HT1080 (cell line): ENCODE data around the gene ATP11C. TPM values are rescaled to one million over a fixed set of nuclear protein-coding genes. Genes with fewer than 3 reads are reported as not detected.
A peak's percentile ranks its signal among the peaks of the same experiment; 100 is the strongest.
"Not testable (repeated sequence)": the region's sequence is repeated elsewhere in the genome, so short reads cannot be mapped to it uniquely, and the experiment has no call there.

Experiments used
- DNase-seq: peaks from one replicate; pipeline ENCODE4 v3.0.0-alpha.2; 2015; ENCODE audit warnings: low read depth
- polyA plus RNA-seq, 2 experiments: library from polyadenylated mRNA; depleted of rRNA; stranded (reverse); fragments of >200 nt; gene quantifications; 2 replicates each; pipeline ENCODE4 v1.2.3, GENCODE V29; 2015
- total RNA-seq: library from RNA; depleted of rRNA; stranded (reverse); fragments of >200 nt; shearing (Covaris generic); gene quantifications from 2 replicates; pipeline ENCODE4 v1.2.3, GENCODE V29; 2014; rRNA removed

Gene ATP11C
- total RNA-seq: 20.9 and 27.0 TPM in 2 replicates
- polyA plus RNA-seq (2015; cell fraction: cytosol; rRNA removed): 26.3 and 34.7 TPM in 2 replicates
- polyA plus RNA-seq (2015; cell fraction: nucleus; rRNA removed): 38.9 and 53.5 TPM in 2 replicates

DNA sequence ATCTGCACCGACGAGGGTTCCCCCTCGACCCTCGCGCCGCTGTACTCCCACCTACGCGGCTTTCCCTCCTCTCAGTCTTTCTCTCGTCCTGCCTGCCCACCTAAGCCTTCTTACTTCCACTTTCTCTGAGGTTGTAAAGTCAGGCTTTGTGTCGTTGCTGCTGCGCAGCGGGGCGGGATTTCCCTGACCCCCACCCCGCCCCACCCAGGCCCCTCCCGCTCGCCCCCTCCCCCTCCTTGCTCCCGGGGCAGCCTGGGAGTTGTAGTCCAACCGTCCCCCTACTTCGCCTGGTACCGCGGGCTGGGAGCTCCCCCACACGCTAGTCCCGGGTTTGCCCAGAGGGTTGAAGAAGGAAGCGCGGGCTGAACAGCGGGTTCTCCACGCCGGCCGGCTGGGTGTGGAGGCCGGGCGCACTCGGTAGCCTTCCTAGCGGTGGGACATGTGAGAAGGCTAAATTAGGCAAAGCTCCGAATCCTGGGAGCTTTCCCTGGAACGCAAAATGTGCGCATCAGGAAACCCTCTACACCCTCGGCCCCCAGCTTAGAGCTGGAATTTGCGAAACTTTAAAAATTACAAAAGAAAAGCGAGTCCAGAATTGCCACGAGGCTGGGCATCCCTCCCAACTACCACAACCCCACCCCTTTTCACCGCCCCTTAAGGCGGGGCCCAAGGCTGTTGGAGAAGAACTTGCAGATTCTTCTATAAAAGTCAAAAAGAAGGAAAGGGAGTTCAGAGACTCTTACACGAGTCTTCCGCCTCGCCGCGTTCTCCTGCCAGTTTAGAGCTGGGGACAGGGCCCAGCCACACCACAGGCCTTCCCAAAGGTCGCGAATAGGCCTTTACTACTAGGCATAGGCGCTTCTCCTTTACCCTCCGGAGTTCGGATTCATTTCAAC lies at the start of gene ATP11C:
Gene ATP11C, minus strand, starts transcription at position 153 of the 896 bp plus-strand sequence. CDS start 1,011 bp downstream, outside the sequence.
- DNase-seq: peak; percentile 73

DNA sequence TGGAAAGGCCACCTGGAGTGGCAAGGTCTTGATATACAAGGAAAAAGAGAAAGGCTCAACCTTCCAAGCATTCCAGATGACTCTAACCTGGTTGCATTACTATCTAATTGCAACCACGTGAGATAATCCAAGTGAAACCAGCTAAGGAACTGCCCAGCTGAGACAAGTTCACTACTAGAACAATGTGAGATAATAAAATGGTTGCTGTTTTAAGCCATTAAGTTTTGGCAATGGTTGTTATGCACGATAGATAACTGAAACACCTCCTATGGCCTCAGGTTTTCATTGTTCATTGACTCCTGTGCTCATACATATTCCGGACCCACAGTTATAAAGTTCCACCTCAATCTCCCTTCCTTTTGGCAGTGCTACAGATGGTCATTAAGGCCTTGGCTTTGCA lies 41.6 kb upstream of the ATP11C start:
- DNase-seq: no peak

DNA sequence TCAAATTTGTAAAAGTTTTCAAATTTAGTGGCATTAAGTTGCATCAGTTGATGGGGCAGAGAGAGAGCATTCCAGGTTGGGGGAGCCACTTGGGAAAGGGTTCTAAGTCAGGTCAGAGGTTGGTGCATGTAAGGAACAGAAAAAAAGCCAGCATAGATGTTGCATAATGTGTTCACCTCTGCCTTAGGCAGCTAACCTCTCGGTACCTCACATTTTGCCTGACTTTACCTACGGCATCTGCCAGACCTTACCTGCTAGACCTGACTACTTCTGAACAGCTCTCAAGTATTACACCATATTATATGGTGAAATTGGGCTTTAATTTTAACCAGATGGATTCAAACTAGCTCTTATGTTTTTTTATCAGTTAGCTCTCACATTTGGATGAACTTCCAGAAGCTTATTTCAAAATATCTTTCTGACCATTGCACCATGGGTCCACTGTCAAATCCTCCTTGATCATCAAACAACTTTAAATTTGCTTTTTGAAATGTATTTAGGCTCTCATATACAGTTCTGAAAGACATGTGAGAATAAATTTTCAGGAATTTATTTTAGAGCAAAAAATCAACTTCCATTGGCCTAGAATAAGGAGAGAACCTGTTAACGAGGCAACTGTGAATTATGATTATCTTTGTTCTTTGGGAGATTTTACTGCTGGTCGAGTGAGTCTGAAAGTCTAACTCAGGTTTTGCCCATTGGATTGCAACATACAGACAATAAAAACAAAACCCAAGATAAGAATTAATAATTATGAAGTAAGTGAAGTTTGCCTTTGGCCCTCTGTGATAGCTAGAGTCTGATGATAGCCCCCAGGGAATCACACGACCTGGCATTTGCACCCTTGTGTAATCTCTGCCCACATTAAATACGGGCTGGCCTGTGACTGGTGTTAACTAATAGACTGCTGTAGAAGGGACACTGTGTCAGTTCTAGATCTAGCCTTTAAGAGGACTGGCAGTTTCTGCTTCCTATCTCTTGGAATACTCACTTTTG lies 40.1 kb upstream of the ATP11C start:
- DNase-seq: no peak

DNA sequence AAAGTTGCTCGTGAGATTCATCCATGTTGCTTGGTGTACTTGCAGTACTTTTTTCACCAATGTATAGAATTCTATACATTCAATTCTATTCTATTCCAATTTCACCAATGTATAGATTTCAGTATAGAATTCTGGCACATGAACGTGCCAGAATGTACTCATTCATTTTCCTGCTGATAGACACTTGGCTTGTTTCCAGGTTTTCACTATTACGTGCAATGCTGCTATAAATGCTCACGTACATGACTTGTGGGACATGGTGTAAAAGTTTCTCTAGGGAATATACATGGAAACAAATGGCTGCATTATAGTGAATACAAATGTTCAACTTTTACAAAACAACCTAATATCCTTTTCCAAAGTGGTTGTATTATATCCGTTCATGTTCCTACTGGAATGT lies 39.3 kb upstream of the ATP11C start:
- no peak for DNase-seq

DNA sequence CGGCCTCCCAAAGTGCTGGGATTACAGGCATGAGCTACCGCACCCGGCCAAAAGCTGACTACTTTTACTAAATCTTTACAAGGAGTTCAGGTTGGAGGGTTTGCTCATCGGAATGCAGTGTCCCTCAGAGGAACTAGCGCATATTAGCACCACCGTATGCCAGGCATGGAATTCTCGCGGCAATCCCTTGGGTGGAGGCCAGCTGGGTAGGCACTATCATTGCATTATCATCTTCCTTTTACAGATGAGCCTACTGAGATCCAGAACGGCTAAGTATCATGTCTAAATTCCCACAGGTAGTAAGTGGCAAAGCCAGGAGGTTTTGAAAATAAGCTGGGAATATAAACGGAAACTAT lies 38.5 kb upstream of the ATP11C start:
- DNase-seq: no peak

DNA sequence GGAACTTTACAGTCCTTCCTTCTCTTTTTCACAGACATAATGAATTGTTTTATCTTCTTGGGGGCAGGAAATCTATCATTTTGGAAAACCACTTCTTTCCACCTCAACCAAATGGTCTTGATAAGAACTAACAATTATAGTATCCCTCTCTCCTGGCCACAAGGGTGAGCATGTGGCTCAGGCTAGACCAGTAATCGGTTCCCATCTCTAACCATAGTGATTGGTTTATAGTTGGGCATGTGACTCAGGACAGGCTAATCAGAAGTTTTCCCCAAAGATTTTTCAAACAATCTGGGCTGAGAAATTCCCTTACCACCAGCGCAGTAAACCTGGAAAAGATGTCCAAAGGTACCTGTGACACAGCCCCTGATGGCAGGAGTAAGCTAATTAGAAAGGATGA lies 36.4 kb upstream of the ATP11C start:
- DNase-seq: no peak

DNA sequence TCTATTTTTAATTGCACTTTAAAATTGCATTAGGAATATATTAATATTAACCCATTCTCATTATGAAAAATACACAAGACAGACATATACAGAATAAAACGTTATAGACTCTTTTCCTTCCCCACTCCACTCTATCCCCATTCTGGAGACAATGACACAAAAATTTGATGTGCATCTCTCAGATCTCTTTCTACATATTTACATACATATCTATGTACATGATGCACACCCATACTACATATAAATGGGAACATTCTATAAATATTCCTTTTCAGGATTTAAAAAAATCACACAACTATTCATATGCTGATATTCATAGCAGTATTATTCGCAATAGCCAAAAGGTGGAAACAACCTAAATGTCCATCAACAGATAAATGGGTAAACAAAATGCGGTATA lies 34.9 kb upstream of the ATP11C start:
- no peak for DNase-seq

DNA sequence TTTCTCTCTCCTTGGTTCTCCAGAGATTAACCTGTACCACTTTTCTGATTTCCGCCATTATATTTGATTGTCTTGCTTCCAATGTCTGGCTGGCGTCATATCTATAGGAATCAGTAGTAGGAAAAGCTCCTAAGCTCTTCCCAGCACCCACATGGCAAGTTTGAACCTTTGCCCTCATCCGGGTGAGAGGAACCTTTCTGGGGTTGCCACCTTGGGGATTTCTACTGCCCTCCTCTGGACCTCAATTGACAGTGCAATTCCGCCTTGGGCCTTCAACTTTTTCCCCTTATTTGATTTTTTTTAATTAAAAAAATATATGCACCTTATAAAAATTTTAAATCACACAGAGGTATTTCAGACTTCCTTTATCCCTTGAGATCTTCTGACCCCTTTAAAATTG lies 34.4 kb upstream of the ATP11C start:
- peak; percentile 1 for DNase-seq

DNA sequence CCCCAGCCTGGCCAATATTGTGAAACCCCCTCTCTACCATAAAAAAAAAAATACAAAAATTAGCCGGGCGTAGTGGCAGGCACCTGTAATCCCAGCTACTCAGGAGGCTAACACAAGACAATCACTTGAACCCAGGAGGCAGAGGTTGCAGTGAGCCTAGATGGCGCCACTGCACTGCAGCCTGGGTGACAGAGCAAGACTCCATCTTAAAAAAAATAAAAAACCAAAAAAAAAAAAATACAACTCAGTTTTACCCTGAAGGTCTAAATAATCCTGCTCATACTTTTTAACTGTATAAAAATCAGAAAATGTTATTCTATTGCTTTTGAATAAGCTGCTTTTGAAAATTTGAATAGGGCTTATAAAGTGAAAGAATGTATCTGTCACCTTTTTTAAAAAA lies 33.3 kb upstream of the ATP11C start:
- DNase-seq: not testable (repeated sequence)

DNA sequence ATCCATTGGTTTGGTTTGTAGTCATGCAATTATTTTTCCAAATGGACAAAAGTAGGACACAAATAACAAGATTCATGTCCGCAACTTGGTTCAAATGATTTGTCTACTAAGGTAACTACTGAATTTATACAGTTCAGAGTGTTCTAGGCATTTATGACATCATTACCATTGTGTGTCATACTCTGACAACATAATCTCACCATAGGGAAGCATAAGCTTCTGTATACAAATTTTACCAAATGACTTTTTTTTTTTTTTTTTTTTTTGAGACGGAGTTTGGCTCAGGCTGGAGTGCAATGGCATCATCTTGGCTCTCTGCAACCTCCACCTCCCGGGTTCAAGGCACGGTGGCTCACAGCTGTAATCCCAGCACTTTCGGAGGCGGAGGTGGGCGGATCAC lies 32.6 kb upstream of the ATP11C start, which contains the start of gene CXorf66:
Gene CXorf66, minus strand, starts transcription at position 101 of the 400 bp plus-strand sequence. Its CDS starts 25 bp downstream, at position 76.
- no peak for DNase-seq

DNA sequence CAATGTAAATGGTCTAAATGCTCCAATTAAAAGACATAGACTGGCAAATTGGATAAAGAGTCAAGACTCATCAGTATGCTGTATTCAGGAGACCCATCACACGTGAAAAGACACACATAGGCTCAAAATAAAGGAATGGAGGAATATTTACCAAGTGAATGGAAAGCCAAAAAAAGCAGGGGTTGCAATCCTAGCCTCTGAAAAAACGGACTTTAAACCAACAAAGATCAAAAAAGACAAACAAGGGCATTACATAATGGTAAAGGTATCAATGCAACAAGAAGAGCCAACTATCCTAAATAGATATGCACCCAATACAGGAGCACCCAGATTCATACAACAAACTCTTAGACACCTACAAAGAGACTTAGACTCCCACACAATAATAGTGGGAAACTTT lies 28.2 kb upstream of the ATP11C start:
- DNase-seq: not testable (repeated sequence)

DNA sequence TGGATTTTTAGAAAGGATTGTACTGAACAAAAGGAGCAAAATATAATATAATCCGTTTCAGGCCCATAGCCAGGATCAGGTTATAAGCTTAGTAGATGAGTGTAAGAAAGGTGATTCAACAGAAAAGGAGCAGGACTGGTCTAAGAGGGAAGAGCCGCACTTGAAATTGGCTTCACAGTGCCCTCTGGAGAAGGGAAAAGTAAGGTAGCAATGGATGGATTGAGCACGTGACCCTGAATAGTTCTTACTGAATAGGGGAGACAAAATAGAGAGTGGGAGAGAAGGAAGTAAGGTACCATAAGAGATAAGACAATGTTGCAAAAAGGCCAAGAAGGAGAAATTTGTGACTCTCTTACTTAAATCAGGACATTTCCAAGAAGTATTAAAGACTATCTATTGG lies 16.9 kb upstream of the ATP11C start:
- no peak for DNase-seq

DNA sequence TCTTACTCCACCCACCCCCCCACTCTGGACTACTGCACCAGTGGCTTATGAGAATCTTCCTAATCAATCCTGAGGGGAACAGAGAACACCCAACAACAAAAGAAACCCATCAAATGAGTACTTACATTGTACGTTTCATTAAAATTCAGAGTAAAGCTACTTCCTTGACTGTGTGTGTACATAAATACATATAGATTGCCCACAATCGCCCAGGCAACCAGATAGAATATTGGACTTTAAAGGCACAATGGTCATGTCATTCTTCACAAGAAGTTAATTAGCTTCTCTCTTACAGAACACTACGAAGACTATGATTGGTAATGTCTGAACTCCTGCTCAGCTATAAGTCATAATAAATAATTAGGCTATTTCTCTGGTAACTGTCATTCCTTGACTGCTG lies 12.2 kb upstream of the ATP11C start:
- no peak for DNase-seq

DNA sequence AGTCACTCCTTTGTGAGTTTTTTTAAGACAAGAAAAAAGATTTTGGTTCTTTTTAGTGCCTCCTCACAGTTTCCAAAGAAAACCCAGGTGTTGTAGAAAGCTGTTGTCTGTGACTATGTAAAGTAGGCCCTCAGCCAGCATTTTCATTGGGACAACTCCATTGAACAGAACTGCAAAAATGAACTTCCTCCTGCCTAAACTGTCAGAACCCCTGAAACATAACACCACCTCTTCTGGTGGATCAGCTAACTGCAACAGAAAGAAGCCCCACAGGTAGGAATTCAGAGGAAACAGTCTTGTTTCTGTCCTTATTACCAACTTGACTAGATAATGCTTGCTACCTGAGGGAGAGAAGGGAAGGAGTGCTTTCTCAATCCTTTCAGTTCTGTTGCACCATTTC lies 3.4 kb upstream of the ATP11C start:
- no peak for DNase-seq

DNA sequence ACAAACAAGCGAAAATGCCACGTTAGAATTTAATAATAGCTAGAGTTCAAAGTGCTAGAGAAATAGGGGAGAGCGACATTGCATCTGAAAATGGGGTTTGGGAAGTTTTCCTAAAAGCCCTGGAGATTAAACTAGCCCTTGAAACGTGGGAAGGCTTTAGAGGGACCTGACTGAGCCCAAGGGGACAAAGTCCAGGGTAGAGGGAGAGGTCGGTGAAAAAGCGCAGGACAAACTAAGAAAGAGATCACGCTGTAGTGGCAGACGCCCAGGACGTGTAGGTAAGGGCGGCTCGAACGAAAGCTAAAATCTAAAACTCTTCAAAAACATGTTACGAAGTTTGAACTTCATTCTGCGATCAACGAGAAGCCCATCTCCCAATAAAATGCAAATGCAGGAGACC lies 1.1 kb upstream of the ATP11C start:
- DNase-seq: no peak

DNA sequence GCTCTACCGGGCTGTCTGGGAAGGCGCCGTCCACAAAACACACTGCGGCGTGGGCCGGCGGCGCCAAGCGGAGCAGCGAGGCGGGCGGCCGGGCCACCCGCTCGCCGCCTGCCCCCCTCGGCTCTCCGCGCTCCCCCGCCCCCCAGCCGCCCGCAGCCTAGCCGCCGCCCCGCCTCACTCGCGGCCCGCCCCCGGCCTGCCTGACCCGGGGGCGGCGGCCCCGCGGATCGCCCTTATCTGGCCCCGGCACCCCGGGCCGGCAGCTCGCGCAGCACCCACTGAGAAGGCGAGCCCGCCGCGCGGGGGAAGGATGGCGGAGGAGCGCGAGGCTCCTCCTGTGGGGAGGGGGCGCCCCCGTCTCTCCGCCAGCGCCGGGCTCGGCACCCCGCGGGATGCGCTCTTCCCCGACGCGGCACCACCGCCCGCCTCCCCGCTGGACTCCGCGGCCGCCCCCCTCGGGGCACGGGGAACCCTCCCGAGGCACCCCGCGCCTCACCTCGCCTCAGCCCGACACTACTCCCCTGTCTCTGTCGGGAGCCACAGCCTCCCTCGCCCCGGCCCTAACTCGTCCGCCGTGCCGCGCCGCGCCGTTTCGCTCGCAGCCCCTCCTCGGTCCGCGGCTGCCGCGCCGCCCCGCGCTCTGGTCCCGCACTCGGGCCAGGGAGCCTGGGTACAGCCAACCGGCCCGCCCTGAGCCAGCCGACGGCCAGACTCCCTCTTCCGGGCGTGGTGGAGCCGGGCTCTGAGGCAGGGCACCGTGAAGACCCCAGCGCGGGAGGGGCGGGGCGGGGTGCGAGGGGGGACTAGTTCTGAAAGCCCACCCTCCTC lies 566 bp downstream of the ATP11C start:
- DNase-seq: no peak

DNA sequence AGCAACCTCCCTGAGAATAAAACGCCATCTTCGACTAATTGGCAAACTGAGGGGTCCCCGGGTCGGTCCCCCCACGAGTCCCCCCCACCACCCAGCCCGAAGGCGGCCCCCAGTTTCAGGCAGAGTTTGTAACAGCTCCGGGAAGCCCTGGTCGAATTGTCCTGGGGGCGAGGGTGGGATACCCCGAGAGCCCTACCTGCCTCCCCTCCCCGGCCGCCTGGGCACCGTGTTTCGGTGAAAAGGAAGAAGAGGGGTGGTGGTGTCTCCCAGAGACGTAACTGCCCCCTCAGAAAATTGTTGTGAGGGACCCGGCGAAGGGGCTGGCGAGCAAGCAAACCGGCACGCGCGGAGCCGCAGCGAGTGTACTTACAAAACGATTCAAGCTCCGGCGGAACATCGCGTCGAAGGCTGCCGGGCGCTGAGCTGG lies 1.2 kb downstream of the ATP11C start:
- no peak for DNase-seq

DNA sequence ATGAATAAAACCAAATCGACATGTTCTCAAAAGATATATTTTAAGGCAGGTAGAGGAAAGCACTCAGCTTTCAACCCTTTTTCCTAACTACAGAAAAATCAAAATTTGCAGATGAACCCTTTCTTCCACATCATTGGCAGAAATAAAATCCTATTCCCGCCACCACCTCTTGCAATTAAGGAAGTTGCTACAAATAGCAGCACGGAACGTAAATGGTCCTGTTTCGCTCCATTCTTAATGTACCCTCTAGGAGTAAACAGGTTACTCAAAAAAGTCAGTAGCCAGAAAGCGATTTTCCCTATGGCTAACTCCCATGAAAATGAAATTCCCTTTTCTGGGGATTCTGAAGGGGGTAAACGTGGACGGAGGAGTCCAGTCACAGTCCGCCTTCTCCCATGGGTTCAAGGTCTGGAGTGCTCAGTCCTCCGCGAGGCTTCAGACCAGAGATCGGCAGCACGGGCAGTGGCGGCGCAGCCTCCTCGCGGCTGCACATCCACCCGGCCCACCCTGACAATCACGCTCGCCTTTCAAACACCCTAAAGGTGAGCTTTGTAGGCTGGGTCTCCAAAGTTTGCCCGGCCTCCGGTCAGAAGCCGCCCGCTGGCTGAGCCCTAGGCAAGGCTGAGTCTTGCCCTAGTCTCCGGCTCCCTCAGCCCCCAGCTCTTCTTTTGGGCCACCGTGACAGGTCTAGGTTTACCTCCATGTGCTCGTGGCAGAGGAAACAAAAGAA lies 1.8 kb downstream of the ATP11C start:
- peak; percentile 17 for DNase-seq

DNA sequence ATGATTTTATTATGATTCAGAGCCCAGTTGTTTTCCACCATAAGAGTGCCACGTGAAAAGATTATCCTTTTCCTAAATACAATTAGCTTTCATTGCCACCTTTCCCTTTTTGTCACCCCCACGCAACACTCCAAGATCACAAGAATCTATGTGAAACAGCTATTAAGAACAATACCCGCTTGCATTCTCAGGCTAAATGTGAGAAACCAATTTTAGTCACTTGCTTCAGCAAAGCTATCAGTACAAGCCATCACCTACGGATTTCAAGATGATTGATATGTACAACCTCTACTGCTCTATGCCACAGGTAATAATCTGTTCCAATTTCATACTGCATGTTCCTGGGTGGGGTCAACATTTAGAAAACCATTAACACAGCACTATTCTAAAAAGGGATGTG lies 2.5 kb downstream of the ATP11C start:
- DNase-seq: no peak

DNA sequence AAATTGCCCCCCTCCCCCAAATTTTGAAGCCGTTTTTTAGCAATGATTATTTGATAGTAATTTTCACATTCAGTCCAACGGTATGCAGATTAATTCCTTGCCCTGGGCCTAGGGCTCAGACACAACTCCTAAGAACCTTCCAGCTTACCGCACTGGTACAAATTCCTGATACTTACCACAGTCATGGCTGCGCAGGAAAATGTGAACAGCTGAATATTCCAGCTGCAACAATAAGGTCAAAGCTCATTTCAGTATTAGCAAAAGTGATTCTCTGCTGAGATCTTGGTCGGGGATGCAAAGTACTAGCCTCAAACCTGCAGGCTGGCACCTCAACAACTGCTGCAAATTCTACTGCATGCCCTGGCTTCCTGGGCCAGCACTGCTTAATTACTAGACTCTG lies 3.0 kb downstream of the ATP11C start:
- no peak for DNase-seq
